Iris pigment epithelial cell (primary cell): ENCODE data around the gene SCYL3.
"Not testable (repeated sequence)": the region's sequence is repeated elsewhere in the genome, so short reads cannot be mapped to it uniquely, and the experiment has no call there.

Experiments
- DNase-seq: peaks from one replicate; pipeline ENCODE4 v3.0.0-alpha.2; 2011; ENCODE audit warnings: low read depth

The SCYL3 gene

GRCh38 chr1:169871988-169872387, 21.7 kb downstream of the SCYL3 start:
- not testable (repeated sequence) for DNase-seq

DNA sequence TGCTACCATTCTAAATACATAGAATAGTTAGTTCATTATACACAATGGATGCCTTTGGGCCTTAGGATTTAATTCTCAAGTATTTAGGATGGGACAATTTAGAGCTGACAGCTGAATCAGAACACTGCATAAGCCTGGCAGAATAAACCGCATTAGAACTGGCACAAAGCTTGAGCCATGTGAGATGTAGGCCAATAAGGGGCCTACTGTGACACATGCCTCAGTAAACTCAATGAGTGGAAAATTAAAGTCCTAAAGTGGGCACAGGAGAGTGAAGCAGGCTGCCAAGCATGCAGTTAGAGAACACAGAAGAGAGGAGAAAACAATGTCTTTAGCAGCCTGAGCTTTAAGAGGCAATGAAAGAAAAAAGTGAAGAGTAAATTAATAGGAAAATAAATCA, 24.3 kb downstream of the SCYL3 start:
- no peak for DNase-seq

- DNase-seq: no peak
Observed at GRCh38 chr1:169868978-169869377, 24.7 kb downstream of the SCYL3 start.

DNA sequence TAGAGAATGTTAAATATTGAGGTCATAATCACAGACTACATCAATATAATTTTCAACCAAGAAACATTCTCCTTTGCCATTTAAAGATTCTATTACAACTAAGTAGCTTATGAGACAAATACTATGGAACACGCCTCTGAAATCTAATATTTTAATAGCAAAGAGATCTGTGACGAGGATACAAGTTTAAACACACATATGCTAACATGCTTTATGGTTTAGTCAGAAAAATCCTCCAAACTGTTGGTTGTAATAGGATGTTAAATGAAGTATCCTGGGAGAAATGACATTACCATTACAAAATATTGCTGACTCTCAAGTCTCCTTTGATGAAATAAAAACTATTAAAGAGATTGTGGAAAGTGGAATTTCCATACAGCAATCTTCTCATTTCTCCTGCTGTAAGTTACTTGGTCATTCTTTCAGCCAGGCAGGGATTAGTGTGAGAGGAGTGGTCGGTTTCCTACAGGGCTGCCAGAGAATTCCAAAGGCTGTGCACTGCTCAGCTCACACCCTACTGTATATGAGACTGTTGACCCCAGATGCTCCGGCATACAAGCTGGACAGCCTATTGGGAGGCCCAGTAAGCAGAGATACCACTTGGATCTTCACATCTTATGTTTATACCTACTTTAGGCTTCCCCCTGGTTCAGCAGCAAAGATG, 26.6 kb downstream of the SCYL3 start:
- DNase-seq: peak; percentile 62

DNA sequence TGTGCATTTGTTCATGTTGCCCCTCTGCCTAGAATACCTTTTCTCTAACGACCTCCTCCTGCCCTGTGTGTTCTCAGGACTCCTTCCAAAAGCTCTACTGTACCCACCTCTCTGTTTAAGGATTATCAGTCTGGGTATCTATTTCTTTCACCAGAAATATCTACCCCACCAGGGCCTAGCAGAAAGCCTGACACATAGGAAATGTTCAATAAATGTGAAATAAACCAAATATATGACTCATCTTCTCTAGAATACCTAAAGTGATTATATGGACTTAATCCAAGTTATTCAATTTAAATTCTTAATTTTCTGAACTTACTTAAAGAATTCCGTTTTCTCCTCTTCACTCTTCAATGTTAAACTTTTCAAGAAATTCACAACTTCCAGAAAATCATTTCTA, 27.1 kb downstream of the SCYL3 start:
- no peak for DNase-seq

- DNase-seq: not testable (repeated sequence)
Observed at GRCh38 chr1:169864531-169864930, 29.2 kb downstream of the SCYL3 start.

GRCh38 chr1:169860750-169861149, 32.9 kb downstream of the SCYL3 start:
- no peak for DNase-seq

- DNase-seq: no peak
Observed at GRCh38 chr1:169860187-169860586, 33.5 kb downstream of the SCYL3 start.

GRCh38 chr1:169859001-169859400, 34.7 kb downstream of the SCYL3 start:
- DNase-seq: no peak

DNA sequence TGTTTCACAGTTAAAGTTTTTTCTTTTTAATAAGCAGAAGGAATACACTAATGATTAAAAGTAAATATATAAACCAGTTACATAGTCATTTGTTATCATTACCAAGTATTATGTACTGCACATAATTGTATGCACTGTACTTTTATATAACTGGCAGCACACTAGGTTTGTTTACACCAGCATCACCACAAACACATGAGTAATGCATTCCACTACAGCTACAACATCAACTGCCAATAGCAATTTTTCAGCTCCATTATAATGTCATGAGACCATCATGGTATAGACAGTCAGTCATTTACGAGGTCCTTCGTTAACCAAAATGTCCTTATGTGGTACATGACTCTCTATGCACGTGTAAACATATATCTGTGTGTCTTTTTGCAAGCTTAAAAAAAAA, 35.2 kb downstream of the SCYL3 start:
- peak; percentile 62 for DNase-seq

GRCh38 chr1:169853341-169853740, 40.4 kb downstream of the SCYL3 start:
- DNase-seq: no peak

GRCh38 chr1:169849346-169850022, 44.2 kb downstream of the SCYL3 start:
- no peak for DNase-seq

- DNase-seq: no peak
Observed at GRCh38 chr1:169848456-169848855, 45.2 kb downstream of the SCYL3 start.

- peak; percentile 31 for DNase-seq
Observed at GRCh38 chr1:169844941-169845608, 48.6 kb downstream of the SCYL3 start.

DNA sequence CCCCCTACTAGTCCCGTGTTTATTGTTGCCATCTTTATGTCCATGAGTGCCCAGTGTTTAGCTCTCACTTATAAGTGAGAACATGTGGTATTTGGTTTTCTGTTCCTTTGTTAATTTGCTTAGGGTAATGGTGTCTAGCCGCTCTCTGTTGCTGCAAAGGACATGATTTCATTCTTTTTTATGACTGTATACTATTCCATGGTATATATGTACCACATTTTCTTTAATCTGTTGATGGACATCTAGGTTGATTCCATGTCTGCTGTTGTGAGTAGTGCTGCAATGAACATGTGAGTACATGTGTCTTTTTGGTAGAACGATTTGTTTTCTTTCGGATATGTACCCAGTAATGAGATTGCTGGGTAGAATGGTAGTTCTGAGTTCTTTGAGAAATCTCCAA, 54.8 kb downstream of the SCYL3 start:
- no peak for DNase-seq

DNA sequence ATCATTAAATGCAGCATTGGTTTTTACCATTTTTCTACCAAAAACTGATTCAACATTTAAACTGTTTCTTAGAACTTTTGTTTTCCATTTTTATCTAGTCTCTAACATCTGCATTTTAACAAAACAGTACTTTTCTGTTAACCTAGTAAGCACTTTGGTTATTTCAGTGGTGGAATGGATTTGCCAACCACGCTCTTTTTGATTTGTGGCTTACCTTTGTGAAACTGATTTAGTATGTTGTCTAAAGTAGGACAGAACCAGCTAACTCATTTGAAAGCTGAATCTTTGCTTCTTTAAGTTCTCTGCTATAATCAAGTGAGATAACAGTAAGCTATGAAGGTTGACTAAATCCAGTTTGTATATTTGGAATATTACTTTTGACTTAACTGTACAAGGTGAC, 57.5 kb downstream of the SCYL3 start:
- no peak for DNase-seq

GRCh38 chr1:169835647-169836046, 58.0 kb downstream of the SCYL3 start:
- no peak for DNase-seq

GRCh38 chr1:169834869-169835268, 58.8 kb downstream of the SCYL3 start:
- no peak for DNase-seq

DNA sequence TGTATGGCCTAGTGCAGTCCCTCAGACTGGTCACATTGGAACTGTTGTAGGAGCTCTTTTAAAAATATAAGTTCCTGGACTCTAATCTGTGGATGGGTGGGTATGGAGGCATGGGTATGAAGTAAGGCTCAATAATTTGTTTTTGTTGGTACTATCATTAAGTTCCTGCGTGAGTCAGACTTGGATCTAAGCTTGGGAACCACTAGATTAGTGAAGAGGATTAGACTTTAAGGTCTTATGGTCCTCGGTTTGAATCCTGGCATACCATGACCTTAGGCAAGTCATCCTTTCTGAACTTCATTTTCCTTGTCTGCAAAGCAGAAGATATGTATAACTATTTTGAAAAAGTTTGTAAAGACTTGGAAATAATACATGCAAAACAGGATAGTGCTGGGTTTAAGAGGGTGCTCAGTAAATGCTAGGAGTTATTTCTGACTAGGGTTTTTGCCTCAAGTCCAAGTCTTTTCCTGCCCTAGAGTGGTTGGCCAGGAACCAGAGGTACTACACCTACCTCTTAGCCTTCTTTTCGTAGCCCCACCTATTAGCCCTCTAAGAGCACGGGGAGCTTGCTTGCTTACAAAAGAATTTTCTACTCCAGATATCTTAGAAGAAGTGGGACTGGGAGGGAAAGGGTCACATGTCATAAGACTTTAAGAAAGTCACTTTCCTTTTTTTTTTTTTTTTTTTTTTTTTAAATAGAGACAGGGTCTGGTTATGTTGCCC, 60.4 kb downstream of the SCYL3 start:
- DNase-seq: peak; percentile 7

DNA sequence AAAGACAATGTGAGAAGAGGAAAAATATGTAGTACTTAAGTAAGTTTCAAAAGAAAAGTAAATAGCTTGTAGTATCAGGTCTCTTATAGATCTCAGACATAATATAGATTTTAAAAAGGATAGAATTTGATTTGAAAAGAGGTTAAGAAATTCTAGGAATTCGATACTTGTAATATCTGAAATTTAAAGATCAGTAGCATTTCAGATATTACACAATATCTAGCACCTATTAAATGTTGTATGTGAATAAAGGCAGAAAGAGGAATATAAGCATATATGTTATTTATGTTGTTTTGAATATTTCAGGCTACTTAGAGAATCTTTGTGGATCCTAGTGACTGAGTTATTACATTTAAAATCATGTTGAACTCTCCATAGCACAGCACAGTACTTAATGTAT, 64.0 kb downstream of the SCYL3 start:
- no peak for DNase-seq

- DNase-seq: no peak
Observed at GRCh38 chr1:169824153-169824552, 69.5 kb downstream of the SCYL3 start.

DNA sequence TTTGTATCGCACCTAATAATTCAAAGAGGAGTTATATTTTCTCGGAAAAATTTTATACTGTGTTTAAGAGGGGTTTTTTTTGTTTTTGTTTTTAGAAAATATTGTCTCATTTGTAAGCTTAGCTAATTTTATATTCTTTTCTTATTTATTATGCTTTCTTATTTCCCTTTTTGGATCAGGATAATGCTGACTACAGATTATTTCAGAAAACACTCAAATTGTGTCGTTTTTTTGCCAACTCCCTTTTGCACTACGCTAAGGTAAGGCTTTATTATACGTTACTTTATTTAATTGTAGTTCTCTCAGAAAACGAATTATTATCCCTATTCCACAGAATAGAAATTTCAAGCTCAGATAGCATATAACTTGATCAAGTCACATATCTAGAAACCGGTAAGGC, 72.2 kb downstream of the SCYL3 start:
- no peak for DNase-seq

DNA sequence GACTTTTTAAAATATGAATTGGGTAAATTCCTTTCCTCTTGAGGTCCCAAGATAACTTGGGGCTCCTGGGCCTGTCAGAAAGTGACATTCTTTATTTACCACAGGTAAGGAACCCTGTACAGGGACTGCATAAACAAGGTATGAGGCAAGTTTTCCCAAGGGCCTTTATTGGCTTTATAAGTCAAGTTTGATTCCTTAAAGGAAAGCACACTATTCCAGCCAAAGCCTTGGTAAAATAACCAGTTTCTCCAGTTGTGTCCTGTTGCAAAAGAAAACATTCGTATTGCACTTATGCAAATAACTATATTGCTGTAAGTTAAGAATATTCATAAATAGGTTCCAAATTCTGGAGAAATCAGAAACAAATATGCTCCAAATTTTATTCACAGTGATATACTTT, 77.1 kb downstream of the SCYL3 start:
- no peak for DNase-seq
